HEK293T (cell line): ENCODE results near the gene PAPSS2.
"Not testable (repeated sequence)": the region's sequence is repeated elsewhere in the genome, so short reads cannot be mapped to it uniquely, and the experiment has no call there.

Experiments
- ARNT ChIP-seq: fragments of 450-650 bp; IDR thresholded peaks from 2 replicates; pipeline ENCODE4 v1.6.1; 2017; ENCODE audit warnings: mild to moderate bottlenecking
- FOXA1 ChIP-seq: fragments of 450-650 bp; IDR thresholded peaks from 2 replicates; pipeline ENCODE4 v1.6.1; 2016; ENCODE audit warnings: mild to moderate bottlenecking
- FOXM1 ChIP-seq: fragments of 450-650 bp; IDR thresholded peaks from 2 replicates; pipeline ENCODE4 v1.6.1; 2017; ENCODE audit warnings: mild to moderate bottlenecking, borderline replicate concordance
- L3MBTL2 ChIP-seq: fragments of 450-650 bp; conservative IDR thresholded peaks from 2 replicates; pipeline ENCODE4 v1.6.1; 2016; ENCODE audit warnings: mild to moderate bottlenecking
- SUZ12 ChIP-seq: fragments of 450-650 bp; IDR thresholded peaks from 2 replicates; pipeline ENCODE4 v1.6.1; 2016; ENCODE audit warnings: mild to moderate bottlenecking
- ZNF384 ChIP-seq: fragments of 450-650 bp; IDR thresholded peaks from 2 replicates; pipeline ENCODE4 v1.6.1; 2016

GRCh38 chr10:87644500-87644899, 15.2 kb upstream of the PAPSS2 start:
- not testable (repeated sequence) for TF ChIP-seq L3MBTL2, ZNF384, FOXA1, SUZ12, ARNT, FOXM1
